ENCODE results near the gene LONRF2.

LONRF2 gene

DNA sequence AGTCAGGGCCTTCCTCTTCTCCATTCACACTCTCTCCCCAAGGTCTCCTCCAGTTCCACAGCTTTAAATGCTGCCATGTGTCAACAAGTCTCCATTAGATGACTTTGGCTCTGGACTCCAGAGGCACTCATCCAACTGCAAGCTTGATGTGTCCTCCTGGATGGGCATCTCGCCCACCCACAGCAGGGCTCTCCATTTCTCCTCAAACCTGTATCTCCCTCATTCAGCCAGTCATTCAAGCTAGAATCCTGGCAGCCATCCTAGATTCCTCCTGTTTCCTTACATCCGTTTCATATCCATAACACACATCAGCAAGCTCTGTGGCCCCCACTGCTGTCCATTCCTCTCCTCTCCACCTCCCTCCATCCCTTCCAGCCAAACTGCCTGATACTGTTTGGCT, 91.5 kb downstream of the LONRF2 start:
- no peak for DNase-seq

DNA sequence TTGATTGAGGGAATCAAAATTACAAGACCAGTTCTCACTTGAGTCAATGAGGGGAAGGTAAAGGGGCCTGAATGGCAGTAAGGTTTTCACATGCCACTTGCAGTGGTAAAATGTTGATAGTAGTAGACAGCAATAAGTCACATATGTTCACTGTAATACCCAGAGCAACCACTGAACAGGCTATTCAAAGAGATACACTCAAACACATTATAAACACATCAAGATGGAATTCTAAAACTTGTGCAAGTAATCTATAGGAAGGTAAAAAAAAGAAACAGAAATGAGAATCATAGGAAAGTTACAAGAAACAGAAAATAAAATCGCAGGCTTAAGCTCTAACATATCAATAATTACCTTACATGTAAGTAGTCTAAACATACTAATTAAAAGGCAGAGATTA, 93.3 kb downstream of the LONRF2 start:
- DNase-seq, result no peak

DNA sequence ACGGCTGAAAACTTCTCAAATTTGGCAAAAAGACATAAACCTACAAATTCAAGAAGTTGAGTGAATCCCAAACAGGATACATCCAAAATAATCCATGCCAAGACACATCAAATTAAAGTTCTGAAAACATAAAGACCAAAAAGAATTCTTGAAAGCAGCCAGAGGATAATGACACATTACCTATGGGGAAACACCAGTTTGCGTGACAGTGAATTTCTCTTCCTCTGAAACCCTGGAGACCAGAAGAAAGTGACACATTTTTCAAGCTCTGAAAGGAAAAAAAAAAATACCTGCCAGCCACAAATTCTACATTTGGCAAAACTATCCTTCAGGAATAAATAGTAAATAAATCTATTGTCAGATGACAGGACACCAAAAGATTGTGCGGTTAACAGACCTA, 93.9 kb downstream of the LONRF2 start:
- DNase-seq, result no peak

DNA sequence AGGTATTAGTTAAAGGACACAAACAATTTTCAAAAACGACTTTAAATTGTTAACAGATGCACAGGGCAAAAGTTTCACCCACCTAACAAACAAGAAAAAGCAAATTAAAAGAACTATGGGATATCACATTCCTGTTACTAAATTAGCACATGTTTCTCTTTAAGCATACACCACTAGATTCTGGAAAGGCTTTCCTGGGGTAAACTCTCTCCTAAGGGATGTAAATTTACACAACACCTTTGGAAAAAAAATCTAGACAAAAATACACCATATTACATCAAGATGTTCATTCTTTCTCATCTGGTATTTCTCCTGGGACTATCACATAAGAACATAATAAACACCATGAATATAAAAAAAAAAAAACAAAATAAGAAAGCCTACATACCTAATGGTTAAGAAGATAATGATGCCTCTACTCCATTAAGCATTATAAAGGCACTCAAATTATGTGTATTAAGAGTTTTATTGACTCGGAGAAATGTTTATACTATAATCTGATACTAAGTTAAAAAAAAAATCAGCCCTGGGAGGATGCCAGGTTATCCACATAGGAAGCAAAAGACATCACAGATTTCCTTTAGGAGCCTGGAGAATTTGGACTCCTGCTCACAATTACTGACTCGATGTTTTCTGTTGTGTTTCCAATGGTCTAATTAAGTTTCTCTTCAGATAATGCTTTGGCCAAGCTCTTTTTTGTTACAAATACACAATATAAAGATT, 97.2 kb downstream of the LONRF2 start:
- DNase-seq, result no peak

DNA sequence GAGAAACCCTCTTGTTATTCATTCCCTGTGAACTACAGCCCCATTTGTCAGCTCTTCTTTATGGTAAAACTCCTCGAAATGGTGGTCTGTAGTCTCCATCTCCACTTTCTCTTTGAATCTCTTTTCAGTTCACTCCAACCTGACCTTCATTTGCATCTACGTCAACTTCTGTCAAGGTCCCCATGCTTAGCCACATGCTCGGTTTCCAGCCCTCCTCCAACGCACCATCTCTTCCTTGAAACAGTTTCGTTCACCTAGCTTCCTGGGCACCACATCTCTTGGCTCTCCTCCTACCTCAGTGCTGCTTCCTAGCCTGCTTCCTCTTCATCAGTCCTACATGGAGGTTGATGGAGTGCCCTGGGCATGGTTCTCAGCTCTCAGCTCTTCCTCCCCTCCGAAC, 98.8 kb downstream of the LONRF2 start:
- DNase-seq, result no peak
